ENCODE results near the gene PSMD3.

DNA sequence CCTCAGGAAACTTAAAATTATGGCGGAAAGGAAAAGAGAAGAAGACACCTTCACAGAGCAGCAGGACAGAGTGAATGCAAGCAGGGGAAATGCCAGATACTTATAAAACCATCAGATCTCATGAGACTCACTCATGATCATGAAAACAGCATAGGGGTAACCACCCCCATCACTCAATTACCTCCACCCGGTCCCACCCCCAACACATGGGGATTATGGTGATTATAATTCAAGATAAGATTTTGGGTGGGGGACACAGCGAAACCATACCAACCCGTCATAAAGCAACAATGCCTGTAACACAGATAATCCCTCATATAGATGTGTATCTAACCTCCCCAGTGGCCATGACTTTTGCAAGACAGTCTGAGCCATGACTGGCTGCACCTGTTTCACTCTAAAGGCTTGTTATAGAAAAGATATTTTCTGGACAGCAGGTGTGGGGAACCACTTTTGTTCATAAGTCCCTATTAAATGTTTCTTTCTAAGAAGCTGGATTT lies 24.8 kb upstream of the PSMD3 start:
- TF ChIP-seq, protein P1, sequence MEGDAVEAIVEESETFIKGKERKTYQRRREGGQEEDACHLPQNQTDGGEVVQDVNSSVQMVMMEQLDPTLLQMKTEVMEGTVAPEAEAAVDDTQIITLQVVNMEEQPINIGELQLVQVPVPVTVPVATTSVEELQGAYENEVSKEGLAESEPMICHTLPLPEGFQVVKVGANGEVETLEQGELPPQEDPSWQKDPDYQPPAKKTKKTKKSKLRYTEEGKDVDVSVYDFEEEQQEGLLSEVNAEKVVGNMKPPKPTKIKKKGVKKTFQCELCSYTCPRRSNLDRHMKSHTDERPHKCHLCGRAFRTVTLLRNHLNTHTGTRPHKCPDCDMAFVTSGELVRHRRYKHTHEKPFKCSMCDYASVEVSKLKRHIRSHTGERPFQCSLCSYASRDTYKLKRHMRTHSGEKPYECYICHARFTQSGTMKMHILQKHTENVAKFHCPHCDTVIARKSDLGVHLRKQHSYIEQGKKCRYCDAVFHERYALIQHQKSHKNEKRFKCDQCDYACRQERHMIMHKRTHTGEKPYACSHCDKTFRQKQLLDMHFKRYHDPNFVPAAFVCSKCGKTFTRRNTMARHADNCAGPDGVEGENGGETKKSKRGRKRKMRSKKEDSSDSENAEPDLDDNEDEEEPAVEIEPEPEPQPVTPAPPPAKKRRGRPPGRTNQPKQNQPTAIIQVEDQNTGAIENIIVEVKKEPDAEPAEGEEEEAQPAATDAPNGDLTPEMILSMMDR (IDR thresholded peaks at IDR 0.05): no peak
- no peak for TF ChIP-seq EP300 (IDR thresholded peaks at IDR 0.05)
